GM18505 (cell line): ENCODE data around the gene PBOV1.
"Not testable (repeated sequence)": the region's sequence is repeated elsewhere in the genome, so short reads cannot be mapped to it uniquely, and the experiment has no call there.

ENCODE experiments used
- ATAC-seq: cut with Tn5 transposase; IDR thresholded peaks from one replicate; pipeline ENCODE4 v1.9.1; 2021; ENCODE audit not compliant: unreplicated experiment
- POLR2A ChIP-seq: IDR thresholded peaks from 4 replicates; pipeline ENCODE4 v1.6.1; 2011; ENCODE audit warnings: borderline replicate concordance; ENCODE audit not compliant: insufficient read depth, insufficient read length; ENCODE audit errors: extremely low read depth

The PBOV1 gene

GRCh38 chr6:138229663-138230179, 11.4 kb upstream of the PBOV1 start:
- no peak for TF ChIP-seq POLR2A
- ATAC-seq = no peak

- no peak for TF ChIP-seq POLR2A
- ATAC-seq = no peak
Observed at GRCh38 chr6:138229072-138229471, 10.8 kb upstream of the PBOV1 start.

GRCh38 chr6:138227316-138227781, 9.1 kb upstream of the PBOV1 start:
- ATAC-seq = no peak
- TF ChIP-seq POLR2A = no peak

GRCh38 chr6:138226700-138227315, 8.5 kb upstream of the PBOV1 start:
- no peak for TF ChIP-seq POLR2A

GRCh38 chr6:138225953-138226352, 7.7 kb upstream of the PBOV1 start:
- no peak for TF ChIP-seq POLR2A
- ATAC-seq = no peak

More at GRCh38 chr6:138226700-138227315, 8.5 kb upstream of the PBOV1 start:
- ATAC-seq = no peak

- no peak for ATAC-seq
- no peak for TF ChIP-seq POLR2A
Observed at GRCh38 chr6:138222901-138223546, 4.7 kb upstream of the PBOV1 start.

- ATAC-seq = no peak
- TF ChIP-seq POLR2A = no peak
Observed at GRCh38 chr6:138219901-138220300, 1.6 kb upstream of the PBOV1 start.

- ATAC-seq = no peak
- no peak for TF ChIP-seq POLR2A
Observed at GRCh38 chr6:138219398-138219797, 1.1 kb upstream of the PBOV1 start.

GRCh38 chr6:138215093-138215782, 3.1 kb downstream of the PBOV1 start:
- ATAC-seq = no peak
- TF ChIP-seq POLR2A = no peak

GRCh38 chr6:138212530-138212929, 5.8 kb downstream of the PBOV1 start:
- ATAC-seq = not testable (repeated sequence)

- ATAC-seq = no peak
- no peak for TF ChIP-seq POLR2A
Observed at GRCh38 chr6:138211601-138212000, 6.7 kb downstream of the PBOV1 start.

GRCh38 chr6:138211048-138211581, 7.2 kb downstream of the PBOV1 start:
- no peak for ATAC-seq
- no peak for TF ChIP-seq POLR2A

- ATAC-seq = no peak
- TF ChIP-seq POLR2A = no peak
Observed at GRCh38 chr6:138206862-138207261, 11.4 kb downstream of the PBOV1 start.

- ATAC-seq = no peak
- TF ChIP-seq POLR2A = no peak
Observed at GRCh38 chr6:138205437-138206094, 12.7 kb downstream of the PBOV1 start.
